Left hindlimb (tissue), 1 donor: ENCODE data around the gene PTCRA.
"Not testable (repeated sequence)": the region's sequence is repeated elsewhere in the genome, so short reads cannot be mapped to it uniquely, and the experiment has no call there.

ENCODE experiments used
- DNase-seq: peaks from one replicate; pipeline ENCODE4 v3.0.0-alpha.2; 2018

Gene PTCRA, protein sequence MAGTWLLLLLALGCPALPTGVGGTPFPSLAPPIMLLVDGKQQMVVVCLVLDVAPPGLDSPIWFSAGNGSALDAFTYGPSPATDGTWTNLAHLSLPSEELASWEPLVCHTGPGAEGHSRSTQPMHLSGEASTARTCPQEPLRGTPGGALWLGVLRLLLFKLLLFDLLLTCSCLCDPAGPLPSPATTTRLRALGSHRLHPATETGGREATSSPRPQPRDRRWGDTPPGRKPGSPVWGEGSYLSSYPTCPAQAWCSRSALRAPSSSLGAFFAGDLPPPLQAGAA

DNA sequence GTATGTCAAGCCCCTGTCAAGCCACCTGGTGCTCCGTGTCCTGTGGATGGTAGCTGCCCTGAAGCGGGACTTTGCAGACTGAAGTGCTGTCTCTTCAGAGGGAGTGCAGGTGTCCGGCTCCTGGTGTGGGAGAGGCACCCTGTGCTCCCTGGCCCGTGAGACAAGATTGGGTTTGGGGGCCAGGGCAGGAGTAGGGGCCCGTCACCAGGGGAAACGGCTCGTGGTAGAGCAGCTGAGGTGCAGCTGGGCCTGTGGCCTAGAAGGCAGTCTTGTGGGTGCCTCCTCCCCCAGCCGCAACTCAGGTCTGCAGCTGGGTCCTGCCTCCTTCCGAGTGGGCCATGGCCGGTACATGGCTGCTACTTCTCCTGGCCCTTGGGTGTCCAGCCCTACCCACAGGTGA is at the start of gene PTCRA:
Gene PTCRA (plus strand): TSS at position 322 of the 400 bp plus-strand sequence. CDS start 17 bp downstream, at position 339.
- DNase-seq, result no peak

DNA sequence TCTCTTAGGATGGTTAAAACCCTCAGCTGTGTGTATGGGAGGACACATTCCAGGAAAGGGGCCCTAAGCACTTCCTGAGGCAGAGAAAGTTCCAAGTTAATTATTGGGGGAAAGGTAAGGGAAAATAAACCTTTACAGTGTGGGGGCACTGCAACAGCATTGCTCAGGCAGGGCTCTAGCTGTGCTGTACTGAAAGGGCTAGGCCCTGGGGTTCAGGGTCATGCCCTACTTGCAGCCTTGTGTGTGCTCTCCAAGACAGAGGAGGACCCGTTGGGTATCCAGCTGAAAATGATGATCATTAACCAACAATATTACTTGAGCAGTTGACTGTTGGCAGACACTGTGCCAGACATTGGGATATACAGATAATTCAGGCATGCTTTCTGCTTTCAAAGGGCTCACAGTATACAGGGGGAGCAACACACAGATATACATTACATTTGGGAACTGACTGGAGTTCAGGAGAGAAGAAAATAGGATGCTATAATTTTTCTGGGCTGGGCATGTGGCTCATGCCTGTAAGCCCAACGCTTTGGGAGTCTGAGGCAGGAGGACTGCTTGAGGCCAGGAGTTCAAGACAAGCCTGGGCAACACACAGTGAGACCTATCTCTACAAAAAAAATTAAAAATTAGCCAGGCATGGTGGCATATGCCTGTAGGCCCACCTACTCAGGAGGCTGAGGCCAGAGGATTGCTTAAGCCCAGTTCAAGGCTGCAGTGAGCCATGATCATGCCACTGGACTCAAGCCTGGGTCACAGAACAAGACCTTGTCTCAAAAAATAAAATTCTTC is 45.5 kb upstream of the PTCRA start:
- no peak for DNase-seq

DNA sequence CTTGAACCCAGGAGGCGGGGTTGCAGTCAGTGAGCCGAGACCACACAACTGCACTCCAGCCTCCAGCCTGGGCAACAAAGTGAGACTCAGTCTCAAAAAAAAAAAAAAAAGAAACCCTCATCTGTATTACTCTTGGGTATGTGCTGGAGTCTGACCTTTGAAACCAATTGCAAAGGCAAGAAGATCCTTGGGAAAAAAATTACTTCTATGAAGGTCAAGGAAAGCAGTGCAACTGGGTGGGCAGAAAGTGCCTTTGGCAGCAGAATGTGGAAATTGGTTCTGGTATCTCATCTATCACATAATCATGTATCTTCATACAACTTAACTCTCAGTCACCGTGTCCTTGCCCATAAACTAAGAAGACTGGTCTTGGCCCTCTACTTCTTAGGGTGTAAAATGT is 44.1 kb upstream of the PTCRA start:
- no peak for DNase-seq

DNA sequence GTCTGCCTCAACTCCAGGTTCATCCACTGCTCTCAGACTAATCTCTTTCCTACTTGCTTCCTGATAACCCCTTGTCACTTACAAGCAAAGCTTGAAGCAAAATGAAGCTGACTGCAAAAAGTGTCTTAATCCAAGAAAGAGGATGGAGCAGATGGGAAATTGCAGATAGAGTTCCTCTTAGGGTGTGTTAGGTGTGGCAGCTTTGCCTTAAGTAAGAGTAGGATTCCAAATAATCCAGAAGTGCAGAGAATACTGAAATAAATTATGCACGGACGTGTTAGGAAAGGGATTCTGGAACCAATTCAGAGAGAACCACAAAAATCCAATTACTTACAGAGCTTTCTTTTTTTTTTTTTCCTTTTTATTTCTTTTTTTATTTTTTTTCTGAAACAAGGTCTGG is 42.5 kb upstream of the PTCRA start:
- DNase-seq, result no peak

DNA sequence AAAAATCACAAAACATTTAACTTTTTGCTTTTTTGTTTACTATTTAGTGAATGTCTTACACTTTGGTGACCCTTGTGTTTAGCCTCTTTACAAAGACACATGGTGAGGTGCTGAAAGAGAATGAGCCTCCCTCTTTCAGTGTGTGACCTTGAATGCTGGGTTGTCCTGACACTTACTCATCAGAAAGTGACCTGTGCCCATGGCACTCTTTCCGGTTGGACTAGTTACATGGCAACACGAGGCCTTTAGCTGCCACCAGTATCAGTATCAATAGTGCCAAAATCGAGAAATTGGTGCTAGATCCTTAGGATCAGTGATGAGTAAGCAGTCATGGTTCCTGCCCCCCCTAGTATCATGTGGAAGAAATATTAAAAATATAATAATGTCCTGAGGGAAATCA is 38.2 kb upstream of the PTCRA start:
- DNase-seq, result no peak

DNA sequence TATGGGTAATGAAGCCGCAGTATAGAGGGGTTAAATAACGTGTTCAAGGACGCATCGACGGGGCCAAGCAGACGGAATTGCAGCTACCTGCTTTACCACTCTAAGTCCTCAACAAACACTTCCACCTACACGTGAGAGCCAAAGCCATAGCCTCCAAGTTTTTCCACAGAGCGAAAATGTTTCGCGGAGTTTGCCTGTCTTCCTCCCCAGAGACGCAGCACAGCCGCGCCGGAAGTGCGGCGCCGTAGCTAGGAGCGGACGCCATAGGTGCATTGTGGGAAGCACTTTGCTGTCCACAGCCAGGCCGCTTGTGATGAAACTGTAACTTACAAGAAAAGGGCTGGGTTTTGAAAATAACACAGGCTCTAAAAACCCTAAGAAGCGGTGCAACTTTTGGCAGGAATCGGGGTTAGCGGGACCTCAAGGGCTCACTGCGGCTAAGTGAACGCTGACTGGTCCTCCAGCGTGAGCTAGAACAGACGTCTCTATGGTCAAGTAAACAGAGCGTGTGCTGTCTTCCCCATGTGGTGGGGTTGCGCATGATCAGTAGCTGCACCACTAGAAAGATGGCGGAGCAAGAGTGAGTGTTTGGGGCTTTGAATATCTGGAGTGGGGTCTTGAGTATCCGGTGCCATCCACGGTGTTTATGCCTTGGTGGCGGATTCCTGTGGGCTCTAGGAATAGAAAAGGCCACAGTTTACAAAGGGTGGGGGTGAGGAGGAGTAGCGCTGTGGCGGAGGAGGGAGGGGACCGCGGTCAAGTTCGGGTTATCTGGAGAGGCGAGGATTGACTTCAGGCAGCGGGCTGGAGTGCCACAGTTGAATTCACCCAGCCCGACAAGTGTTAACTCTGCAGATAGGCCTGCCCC is 36.2 kb upstream of the PTCRA start, which contains the start of gene RPL7L1:
Gene RPL7L1 (plus strand): TSS at position 245 of the 868 bp plus-strand sequence. CDS start 295 bp downstream, at position 540.
- DNase-seq, result peak; percentile 90

DNA sequence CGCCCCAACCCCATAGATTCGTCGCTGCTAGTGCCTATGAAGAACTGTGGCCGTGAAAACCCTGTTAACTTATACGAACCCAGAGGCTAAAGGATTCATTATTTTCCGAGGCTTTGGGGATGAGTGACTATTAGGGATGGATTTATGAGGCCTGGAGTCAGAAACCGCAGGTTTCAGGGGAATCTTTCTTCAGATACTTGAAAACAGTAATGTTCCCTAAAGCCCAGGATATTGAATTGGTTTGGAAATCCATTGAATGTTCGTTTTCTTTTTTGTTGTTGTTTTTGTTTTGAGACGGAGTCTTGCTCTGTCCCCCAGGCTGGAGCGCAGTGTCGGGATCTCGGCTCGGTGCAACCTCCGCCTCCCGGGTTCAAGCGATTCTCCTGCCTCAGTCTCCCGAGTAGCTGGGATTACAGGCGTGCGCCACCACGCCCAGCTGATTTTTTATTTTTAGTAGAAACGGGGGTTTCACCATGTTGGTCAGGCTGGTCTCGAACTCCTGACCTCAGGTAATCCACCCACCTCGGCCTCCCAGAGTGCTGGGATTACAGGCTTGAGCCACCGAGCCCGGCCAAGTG is 35.5 kb upstream of the PTCRA start:
- not testable (repeated sequence) for DNase-seq

DNA sequence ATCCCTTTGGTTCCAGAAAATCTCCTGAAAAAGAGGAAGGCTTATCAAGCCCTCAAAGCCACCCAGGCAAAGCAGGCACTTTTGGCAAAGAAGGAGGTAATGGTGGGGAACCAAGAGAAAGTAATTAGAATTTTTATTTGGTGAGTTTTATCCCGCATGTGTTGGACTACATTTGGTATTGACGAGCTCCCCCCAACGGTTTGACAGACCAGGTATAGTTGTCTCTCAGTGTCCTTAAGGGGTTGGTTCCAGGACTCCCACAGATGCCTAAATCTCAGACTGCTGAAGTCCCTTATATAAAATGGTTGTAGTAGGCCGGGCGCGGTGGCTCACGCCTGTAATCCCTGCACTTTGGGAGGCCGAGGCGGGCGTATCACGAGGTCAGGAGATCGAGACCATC is 35.0 kb upstream of the PTCRA start:
- DNase-seq, result not testable (repeated sequence)

DNA sequence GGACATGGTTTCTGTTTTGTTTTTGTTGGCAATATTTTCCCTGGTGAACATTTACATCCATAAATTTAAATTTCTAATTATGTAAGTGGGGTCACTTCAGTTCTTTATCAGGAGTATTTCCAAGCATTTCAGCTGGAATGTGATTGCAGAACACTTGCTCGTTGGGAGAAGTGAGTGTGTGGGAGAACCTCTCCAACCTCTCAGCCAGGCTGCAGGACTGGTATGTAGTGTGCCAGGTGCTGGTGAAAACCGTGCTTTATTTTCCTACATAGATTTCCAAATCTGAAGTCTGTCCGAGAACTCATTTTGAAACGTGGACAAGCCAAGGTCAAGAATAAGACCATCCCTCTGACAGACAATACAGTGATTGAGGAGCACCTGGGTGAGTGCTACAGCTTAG is 30.2 kb upstream of the PTCRA start:
- no peak for DNase-seq

DNA sequence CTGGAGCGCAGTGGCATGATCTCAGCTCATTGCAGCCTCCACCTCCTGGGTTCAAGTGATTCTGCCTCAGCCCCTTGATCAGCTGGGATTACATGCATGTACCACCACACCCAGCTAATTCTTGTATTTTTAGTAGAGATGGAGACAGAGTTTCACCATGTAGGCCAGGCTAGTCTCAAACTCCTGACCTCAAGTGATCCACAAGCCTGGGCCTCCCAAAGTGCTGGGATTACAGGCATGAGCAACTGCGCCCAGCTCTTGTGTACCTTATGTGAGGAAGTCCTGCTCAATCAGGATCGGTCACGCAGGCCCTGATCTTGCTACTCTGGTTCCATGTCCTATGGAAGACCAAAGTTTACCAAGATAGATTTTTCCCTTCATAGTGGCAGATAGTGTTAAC is 27.7 kb upstream of the PTCRA start:
- not testable (repeated sequence) for DNase-seq

DNA sequence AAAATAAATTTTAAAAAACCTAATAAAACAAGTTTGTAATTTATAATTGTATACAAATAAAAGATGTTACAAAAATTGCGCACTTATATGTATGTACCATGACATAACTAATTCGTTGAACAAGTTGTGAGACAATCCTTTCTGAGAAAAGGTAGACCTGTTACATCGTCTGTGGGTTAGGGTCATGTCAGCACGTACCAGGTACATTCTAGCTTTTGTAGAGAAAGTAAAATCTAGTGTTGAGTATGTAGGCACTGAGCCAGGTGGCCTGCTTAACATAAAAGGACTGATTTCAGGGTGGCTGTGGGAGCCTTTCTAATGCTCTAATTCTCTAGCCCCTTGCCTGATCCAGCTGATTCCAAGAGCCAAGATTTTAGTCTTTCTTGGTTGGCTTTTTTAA is 26.0 kb upstream of the PTCRA start:
- DNase-seq, result no peak

DNA sequence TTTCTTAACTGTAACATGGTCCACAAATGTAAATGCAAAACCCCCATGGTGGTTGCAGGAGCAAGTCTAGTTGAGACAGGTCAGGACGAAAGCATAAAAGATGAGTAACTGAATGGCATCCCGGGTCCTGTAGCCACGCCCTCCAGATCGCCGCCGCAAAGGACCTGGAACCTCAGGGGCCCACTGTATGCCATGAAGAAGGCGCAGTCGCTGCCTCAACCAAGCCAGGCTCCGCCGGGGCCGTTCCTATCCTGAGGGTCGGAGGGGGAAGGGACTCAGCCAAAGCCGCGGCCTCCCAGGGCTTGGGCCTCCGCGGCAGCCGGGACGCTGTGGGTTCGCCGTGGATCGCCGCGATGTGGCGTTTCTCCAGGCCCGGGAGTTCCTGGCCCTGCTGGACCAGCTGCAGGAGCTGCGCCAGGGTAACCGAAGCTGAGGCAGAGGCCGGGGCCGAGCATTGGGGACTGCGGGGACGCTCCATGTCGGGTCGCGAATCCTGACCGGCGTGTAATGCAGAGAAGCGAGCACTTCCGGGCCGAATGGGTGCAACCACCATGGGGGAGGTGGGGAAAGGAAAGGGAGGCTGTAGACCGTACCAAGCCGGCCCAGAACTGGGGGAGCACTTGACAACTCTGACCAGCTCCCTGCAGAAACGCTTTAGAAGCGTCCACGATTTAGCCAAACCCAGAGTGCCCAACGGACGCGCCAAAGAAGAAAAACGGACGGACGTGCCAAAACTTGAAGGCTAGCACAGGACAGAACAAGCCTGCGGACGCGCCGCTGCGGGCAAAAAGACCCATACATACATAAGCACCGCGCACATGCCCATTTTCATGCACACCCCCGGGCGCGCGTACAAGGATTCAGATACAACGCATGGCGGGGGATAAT is 25.3 kb upstream of the PTCRA start:
- DNase-seq, result peak; percentile 96

DNA sequence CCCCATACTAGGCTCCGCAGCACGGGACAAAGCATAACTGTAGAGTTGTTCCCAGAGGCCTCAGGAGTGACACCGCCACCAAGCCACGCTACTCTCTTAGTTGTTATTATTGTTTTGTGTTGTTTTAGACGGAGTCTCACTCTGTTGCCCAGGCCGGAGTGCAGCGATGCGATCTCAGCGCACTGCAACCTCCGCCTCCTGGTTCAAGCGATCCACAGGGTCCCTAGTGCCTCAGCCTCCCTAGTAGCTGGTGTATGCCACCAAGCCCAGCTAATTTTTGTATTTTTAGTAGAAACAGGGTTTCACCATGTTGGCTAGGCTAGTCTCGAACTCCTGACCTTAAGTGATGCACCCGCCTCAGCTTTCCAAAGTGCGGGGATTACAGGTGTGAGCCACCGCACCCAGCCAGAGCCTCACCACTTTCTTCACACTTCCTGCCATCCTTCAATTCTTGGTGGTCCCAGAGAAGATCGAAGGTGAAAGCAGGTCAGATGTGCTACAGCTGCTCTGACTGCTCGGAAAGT is 24.6 kb upstream of the PTCRA start:
- no peak for DNase-seq

DNA sequence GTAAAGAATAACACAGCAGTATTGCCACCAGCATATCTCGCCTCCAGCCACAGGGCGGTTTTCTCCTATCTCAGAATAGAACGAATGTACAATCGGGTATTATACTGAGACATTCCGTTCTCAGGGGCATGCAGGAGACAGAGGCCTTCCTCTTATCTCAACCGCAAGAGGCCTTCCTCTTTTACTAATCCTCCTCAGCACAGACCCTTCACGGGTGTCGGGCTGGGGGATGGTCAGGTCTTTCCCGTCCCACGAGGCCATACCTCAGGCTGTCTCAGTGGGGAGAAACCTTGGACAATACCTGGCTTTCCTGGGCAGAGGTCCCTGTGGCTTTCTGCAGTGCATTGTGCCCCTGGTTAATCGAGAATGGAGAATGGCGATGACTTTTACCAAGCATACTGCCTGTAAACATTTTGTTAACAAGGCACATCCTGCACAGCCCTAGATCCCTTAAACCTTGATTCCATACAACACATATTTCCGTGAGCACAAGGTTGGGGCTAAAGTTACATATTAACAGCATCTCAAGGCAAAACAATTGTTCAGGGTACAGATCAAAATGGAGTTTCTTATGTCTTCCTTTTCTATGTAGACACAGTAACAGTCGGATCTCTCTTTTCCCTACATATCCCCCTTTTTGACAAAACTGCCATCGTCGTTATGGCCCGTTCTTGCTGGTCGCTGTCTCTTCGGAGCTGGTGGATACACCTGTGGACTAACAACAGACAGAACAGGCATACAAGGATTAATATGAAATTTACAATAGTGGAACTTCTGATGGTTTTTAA is 21.6 kb upstream of the PTCRA start:
- DNase-seq, result not testable (repeated sequence)

DNA sequence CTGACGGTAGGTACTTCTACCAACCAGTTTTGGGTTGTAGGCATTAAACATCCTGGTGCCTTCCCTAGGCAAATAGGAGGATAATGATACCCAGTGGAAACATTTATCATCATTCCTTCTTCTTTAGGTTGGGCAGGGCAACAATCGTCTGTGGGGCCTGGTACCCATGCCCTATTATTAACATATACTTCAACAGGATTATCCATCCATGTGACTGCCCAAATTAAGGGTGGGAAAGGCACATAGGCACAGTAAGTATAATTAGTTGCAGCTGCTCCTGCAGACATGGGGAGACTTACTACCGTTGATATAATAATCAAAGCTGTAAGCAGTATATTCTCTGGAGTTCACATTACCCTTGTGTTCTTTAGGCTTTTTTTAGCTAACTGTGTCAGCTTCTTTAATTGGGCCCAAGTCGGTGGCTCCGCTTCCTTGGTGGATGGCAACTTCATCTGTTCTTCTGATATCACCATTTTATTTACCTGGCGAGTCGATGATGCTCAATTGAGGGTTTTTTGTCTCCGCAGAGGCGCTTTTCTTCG is 19.6 kb upstream of the PTCRA start:
- no peak for DNase-seq

DNA sequence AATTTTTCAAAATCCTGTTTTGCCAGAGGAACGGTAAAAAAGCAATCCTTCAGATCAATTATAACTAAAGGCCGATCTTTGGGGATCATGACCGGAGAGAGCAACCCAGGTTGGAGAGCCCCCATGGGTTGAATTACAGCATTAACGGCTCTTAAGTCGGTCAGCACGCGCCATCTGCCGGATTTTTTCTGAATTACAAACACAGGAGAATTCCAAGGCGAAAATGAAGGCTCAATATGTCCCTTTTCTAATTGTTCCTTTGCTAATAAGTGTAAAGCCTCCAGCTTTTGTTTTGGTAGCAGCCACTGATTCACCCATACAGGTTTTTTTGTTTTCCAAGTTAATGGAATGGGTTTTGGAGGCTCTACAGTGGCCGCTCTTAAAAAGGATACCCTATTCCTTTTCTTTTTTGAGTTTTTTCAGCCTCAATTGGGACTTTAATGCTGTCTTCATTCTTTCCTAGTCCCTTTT is 16.9 kb upstream of the PTCRA start:
- no peak for DNase-seq

DNA sequence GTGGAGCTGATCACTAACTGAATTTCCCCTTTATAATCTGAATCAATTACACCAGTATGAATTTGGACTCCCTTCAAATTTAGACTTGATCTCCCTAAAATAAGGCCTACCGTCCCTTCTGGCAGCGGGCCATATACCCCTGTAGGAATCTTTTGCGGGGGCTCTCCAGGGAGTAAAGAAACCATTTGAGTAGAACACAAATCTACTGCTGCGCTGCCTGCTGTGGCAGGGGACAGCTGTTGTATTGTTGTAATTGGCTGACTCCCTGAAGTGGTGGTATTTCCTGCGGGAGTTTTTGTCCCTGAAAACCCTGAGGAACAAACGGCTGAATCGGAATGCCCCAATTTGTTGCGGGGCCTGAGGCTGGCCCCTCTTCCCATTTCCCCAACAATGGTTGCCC is 16.0 kb upstream of the PTCRA start:
- DNase-seq, result no peak

DNA sequence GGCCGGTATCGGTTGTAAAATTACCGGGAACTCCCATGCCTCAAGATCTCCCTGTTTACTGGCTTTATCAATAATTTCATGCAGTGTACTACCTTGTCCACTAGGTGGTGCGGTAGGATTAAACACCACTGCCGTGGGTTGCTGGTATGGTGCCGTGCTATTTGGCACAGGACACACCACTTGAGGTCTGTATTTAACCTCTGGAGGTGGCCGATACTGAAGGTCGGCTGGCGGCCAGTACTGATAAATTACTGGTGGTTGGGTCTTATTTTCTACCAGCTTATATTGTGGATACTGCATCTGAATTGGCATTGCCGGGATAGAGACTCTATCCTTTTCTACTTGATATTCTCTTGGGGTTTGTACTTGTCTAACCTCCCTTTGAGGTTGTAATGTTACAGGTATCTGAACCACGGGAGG is 14.3 kb upstream of the PTCRA start:
- DNase-seq, result peak; percentile 75

DNA sequence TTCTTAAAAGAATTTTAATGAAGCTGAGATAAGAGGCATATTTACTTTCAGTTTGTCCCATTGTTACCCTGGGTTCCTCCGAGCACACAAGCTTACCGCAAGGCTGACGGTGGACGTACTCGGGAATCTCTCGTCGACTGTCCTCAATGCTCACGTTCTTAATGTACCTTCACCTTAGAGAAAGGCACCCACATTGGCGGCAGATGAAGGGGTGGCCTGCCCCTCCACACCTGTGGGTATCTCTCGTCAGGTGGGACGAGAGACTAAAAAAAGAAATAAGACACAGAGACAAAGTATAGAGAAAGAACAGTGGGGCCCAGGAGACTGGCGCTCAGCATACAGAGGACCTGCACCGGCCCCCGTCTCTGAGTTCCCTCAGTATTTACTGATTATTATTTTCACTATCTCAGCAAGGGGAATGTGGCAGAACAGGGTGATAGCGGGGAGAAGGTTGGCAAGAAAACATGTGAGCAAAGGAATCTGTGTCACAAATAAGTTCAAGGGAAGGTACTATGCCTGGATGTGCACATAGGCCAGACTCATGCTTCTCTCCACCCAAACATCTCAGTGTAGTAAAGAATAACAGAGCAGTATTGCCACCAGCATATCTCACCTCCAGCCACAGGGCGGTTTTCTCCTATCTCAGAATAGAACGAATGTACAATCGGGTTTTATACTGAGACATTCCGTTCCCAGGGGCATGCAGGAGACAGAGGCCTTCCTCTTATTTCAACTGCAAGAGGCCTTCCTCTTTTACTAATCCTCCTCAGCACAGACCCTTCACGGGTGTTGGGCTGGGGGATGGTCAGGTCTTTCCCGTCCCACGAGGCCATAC is 13.2 kb upstream of the PTCRA start:
- DNase-seq, result not testable (repeated sequence)
